Chondrocyte (in vitro differentiated cells): Measurements from ENCODE around the gene SLC9C2. TPM values are rescaled to one million over a fixed set of nuclear protein-coding genes. Genes with fewer than 3 reads are reported as not detected.
"Not testable (repeated sequence)": the region's sequence is repeated elsewhere in the genome, so short reads cannot be mapped to it uniquely, and the experiment has no call there.

Experiments used
- DNase-seq: peaks from one replicate; pipeline ENCODE4 v3.0.0; 2021; ENCODE audit warnings: mixed read lengths, low spot score
- H3K27ac Mint-ChIP-seq: one replicate; pipeline ENCODE4 v1.8.0; 2021; ENCODE audit warnings: mild to moderate bottlenecking, moderate library complexity, mixed read lengths; ENCODE audit not compliant: unreplicated experiment
- H3K27me3 Mint-ChIP-seq: 2 replicates; pipeline ENCODE4 v1.8.0; 2021; ENCODE audit warnings: low read depth, mixed read lengths
- H3K36me3 Mint-ChIP-seq: 2 replicates; pipeline ENCODE4 v1.8.0; 2021; ENCODE audit warnings: low read depth, mixed read lengths
- H3K4me1 Mint-ChIP-seq: 2 replicates; pipeline ENCODE4 v1.8.0; 2021; ENCODE audit warnings: low read depth, mild to moderate bottlenecking, mixed read lengths
- H3K4me3 Mint-ChIP-seq: one replicate; pipeline ENCODE4 v1.8.0; 2021; ENCODE audit warnings: mild to moderate bottlenecking, moderate library complexity, mixed read lengths; ENCODE audit not compliant: unreplicated experiment
- H3K9me3 Mint-ChIP-seq: 2 replicates; pipeline ENCODE4 v1.8.0; 2021; ENCODE audit warnings: low read depth, mixed read lengths
- long read RNA-seq: library from polyadenylated mRNA; stranded (forward); transcript quantifications from one replicate; pipeline ENCODE4 v2.0.0, GENCODE V29; 2021
- total RNA-seq: library from RNA; stranded (reverse); gene quantifications from 3 replicates; pipeline ENCODE4 v1.2.1, GENCODE V29; 2021
- TF ChIP-seq, protein P1 (sequence below): fragments of 200-600 bp; sonication (generic); IDR thresholded peaks from 2 replicates; pipeline ENCODE4 v1.5.0; 2021; ENCODE audit warnings: antibody characterized with exemption, mild to moderate bottlenecking, moderate library complexity

The SLC9C2 gene, protein sequence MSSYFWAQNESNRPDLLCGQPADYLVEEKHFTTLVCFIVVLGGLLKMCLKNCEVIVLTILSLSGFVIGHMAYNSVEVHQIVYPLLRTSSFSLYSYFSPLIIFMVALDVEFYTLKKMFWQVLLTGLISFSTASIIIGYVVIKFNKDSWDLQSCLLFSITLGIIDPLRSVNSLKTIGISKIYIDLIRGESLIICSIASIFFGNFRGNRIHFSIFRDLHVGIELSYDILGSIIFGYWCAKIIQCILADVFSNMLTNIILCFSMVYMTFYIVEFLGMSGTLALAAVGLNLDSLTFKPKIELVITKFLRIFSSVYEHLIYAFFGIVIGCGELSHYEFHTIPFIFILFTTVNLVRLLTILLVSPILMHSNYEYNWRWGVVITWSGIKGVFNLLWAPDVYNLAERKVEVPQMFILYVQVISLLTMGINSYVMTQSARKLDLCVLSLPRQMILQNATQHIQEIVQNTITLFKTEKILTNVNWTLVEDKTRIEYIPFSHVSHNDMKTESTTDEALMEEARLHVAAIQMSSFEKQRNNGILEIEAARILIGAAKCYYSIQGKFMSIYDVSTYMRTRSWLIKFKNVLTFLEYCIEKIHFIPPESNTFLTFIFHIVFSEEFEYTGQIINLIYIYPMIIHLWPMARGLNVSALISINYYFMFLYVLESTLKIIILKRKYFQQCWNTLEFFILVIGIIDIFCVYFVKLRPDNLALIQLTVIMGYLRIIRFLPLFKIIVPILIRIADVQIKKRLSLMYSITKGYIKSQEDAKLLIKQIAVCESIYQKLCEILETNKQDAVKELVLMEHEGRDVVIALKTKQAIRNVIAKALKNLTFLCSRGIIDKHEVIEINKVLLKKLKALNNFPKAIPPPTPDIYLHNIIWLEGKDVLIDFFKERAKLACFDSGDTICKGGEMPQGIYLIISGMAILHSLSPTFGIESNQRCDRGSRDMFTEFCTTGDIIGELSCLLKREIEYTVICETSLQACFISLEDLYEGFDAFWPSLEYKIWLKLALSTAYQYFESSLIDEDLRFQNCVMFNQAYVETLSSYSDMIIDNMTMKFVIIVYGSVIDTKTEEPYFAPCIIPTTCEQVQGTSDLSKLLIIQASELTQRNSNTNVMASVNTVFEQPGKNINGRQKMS
- total RNA-seq: not detected in 3 replicates
- long read RNA-seq: 0 reads

DNA sequence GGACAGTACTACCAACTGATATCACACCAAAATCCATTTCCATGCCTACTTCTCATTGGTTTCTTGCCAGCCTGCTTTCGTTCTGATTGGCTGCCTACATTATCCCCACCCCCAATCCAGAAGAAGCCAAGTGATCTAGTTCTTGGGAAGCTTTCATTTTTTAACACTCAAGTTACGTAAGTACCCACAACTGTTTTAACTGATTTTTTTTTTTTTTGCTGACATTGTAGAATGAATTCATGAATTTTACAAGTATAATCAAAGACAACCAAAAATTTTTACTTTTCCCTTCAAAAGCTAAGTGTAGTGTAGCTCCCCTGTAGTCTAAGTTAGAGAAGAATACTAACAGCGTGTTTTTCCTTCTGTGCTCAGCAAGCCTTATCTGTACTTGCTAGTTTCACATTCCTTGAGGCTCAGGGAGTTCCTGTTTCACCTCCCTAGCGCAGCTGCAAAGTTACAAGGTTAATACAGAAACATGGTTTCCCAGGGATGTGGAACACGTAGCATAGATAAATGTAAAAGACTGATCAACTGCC lies at the start of gene SLC9C2:
SLC9C2 (minus strand) TSS at position 17 of the 536 bp plus-strand sequence. CDS start 1,296 bp downstream, outside the sequence.
- H3K4me1 Mint-ChIP-seq: no peaks in the 10 kb centered on the region
- DNase-seq: no peak
- peaks cover 6% of the 10 kb centered on the region for H3K27me3 Mint-ChIP-seq
- H3K36me3 Mint-ChIP-seq: no peaks in the 10 kb centered on the region
- H3K4me3 Mint-ChIP-seq: no peak within 1 kb of the TSS
- TF ChIP-seq, protein P1, sequence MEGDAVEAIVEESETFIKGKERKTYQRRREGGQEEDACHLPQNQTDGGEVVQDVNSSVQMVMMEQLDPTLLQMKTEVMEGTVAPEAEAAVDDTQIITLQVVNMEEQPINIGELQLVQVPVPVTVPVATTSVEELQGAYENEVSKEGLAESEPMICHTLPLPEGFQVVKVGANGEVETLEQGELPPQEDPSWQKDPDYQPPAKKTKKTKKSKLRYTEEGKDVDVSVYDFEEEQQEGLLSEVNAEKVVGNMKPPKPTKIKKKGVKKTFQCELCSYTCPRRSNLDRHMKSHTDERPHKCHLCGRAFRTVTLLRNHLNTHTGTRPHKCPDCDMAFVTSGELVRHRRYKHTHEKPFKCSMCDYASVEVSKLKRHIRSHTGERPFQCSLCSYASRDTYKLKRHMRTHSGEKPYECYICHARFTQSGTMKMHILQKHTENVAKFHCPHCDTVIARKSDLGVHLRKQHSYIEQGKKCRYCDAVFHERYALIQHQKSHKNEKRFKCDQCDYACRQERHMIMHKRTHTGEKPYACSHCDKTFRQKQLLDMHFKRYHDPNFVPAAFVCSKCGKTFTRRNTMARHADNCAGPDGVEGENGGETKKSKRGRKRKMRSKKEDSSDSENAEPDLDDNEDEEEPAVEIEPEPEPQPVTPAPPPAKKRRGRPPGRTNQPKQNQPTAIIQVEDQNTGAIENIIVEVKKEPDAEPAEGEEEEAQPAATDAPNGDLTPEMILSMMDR: no peak
- H3K27ac Mint-ChIP-seq: no peak within 1 kb of the TSS
- H3K9me3 Mint-ChIP-seq: no peaks in the 10 kb centered on the region

DNA sequence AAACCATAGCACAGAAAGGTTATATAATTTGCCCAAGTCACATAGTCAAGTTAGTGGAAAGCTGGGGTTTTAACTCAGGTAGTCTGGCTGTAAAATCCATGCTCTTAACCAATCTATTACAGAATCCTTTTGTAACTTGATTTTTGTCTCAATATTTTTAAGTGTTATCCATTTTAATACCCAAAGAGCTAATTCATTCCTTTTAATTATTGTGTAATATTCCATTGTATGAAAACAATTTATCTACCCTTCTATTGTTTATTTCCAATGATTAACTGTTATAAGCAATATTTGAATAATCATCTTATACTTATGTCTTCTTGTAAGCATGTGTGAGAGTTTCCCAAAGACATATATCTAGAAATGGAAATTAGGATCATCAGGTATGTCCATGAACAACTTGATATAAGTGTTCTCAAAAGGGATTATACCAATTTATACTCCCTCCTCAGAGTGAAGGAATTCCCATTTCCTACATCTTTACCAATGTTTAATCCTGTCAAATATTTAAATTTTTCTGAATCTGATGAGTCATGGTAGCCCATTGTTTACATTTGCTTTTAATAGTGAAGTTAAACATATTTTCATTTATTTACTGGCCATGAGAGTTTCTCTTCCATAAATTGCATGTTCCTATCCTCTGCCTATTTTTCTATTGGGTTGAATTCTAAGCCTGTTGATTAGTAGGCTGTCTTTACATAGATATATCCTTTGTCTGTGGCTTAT lies 46.2 kb upstream of the SLC9C2 start:
- Mint-ChIP-seq H3K4me1 (peaks cover 2% of the 10 kb centered on the region), H3K27ac (peak overlapping the region; percentile 5), H3K36me3 (peaks cover 5% of the 10 kb centered on the region), H3K4me3 (no peak overlapping the region), H3K9me3 (peaks cover 13% of the 10 kb centered on the region), H3K27me3 (peaks cover 7% of the 10 kb centered on the region)
- TF ChIP-seq, protein P1: no peak
- DNase-seq: no peak

DNA sequence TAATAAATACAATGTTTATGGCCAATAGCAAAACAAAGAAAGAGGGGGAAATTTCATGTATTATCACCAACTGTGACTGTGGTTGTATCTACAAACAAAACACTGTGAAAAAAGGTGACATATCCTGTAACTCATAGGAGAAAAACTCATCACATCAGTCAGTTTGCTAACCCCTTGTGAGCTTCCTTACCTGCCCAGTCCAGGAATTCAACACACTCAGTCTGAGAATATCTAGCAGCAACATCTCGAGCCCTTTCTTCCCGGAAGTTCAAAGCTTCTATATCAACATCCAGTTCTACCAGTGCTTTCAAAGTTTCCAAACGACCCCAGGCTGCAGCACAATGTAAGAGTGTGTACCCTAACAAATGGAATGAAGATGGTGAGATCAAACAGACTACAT lies 43.8 kb upstream of the SLC9C2 start:
- Mint-ChIP-seq H3K4me3 (no peak overlapping the region), H3K4me1 (peaks cover 2% of the 10 kb centered on the region), H3K9me3 (peaks cover 5% of the 10 kb centered on the region), H3K36me3 (peaks cover 1% of the 10 kb centered on the region), H3K27me3 (no peaks in the 10 kb centered on the region), H3K27ac (no peak overlapping the region)
- no peak for DNase-seq
- TF ChIP-seq, protein P1: no peak

DNA sequence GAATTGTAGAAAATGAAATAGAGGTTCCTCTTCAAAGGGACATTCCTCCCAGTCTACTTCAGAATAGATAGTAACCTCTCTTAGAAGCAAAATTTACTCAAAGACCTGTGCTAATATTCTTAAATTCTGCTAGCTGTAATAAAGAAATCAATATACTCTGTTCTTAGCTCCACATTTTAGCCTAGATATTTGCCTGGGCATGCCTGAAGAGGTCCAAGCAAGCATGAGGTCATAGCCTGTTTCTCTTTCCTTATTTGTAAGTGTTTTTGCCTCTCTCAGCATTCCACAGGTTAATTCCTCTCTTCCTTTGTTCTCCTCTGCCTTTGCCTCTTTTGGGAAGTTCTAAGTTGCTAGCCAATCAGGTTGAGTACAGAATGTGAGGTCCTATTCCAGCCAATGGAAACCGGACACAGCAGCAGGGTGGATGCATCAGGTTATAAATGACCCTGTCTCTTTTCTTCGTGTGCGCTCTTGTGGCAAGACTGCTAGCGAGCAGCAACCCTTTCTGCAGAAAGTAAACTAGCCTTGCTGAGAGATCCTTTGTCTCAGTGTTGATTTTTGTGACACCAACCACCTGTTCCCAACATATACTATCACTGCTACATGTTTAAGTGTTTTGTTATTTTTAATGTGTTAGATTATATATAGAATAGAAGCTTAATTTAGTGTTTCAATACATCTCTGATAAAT lies 39.7 kb upstream of the SLC9C2 start:
- not testable (repeated sequence) for DNase-seq, H3K9me3 Mint-ChIP-seq, H3K27me3 Mint-ChIP-seq, H3K4me1 Mint-ChIP-seq, H3K36me3 Mint-ChIP-seq
- Mint-ChIP-seq H3K27ac (peak overlapping the region; percentile 71), H3K4me3 (peak overlapping the region; percentile 13)

DNA sequence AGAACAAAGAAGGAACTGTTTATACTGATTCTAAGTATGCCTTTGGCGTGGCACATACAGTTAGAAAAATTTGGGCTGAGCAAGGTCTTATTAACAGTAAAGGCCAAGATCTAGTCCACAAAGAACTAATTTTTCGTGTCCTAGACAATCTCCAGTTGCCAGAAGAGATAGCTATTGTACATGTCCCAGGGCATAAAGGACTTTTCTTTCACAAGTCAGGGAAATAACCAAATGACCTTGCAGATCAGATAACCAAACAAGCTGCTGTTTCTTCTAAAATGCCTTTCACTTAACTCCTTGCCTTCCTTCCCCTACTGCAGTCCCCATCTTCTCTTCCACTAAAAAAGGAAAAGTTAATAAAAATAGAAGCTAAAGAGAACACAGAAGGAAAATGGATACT lies 36.2 kb upstream of the SLC9C2 start:
- no peak for DNase-seq
- peak overlapping the region; percentile 39 for H3K4me3 Mint-ChIP-seq
- H3K36me3 Mint-ChIP-seq: peaks cover 1% of the 10 kb centered on the region
- no peak overlapping the region for H3K27ac Mint-ChIP-seq
- TF ChIP-seq, protein P1: no peak
- no peaks in the 10 kb centered on the region for H3K4me1 Mint-ChIP-seq
- peaks cover 8% of the 10 kb centered on the region for H3K9me3 Mint-ChIP-seq
- H3K27me3 Mint-ChIP-seq: no peaks in the 10 kb centered on the region
